Lung (tissue), 12 donors: Measurements from ENCODE around the gene ZNF219. TPM values are rescaled to one million over a fixed set of nuclear protein-coding genes. Genes with fewer than 3 reads are reported as not detected.

Experiments
- ATAC-seq: fragments of 200-7000 bp; cut with Tn5 transposase; one replicate; pipeline ENCODE4 v1.9.1; 2020; ENCODE audit warnings: moderate number of reproducible peaks; ENCODE audit not compliant: insufficient read depth, low FRiP score
- DNase-seq, 3 donors: peaks; one replicate each; pipeline ENCODE4 v3.0.0-alpha.2; 2013 to 2017
- H3K27ac ChIP-seq, 2 donors: one replicate each; pipeline ENCODE4 v1.5.1; 2013; ENCODE audit warnings: mild to moderate bottlenecking in 2 of 2, moderate library complexity in 2 of 2, control low read depth in 1 of 2, inconsistent platforms in 1 of 2, low read depth in 1 of 2, low read length in 1 of 2
- H3K27me3 ChIP-seq, 3 donors: one replicate each; pipeline ENCODE4 v1.5.1; 2013; ENCODE audit warnings: low read length in 2 of 3; ENCODE audit not compliant: control insufficient read depth in 3 of 3, insufficient read depth in 3 of 3
- H3K36me3 ChIP-seq, 4 donors: one replicate each; pipeline ENCODE4 v1.5.1; 2013; ENCODE audit warnings: low read length in 4 of 4, mild to moderate bottlenecking in 1 of 4, moderate library complexity in 1 of 4; ENCODE audit not compliant: control insufficient read depth in 4 of 4, insufficient read depth in 4 of 4
- H3K4me1 ChIP-seq, 5 donors: one replicate each; pipeline ENCODE4 v1.5.1; 2013; ENCODE audit warnings: low read length in 5 of 5, mild to moderate bottlenecking in 2 of 5, moderate library complexity in 1 of 5; ENCODE audit not compliant: control insufficient read depth in 5 of 5, insufficient read depth in 5 of 5
- H3K4me3 ChIP-seq: one replicate; pipeline ENCODE4 v1.5.1; 2013; ENCODE audit warnings: mild to moderate bottlenecking, control low read depth, moderate library complexity
- H3K9ac ChIP-seq, 2 donors: one replicate each; pipeline ENCODE4 v1.5.1; 2013; ENCODE audit warnings: low read length in 2 of 2, control low read depth in 1 of 2; ENCODE audit not compliant: insufficient read depth in 1 of 2
- H3K9me3 ChIP-seq, 4 donors: one replicate each; pipeline ENCODE4 v1.5.1; 2013; ENCODE audit warnings: low read length in 3 of 4, mild to moderate bottlenecking in 1 of 4, moderate library complexity in 1 of 4; ENCODE audit not compliant: control insufficient read depth in 4 of 4, insufficient read depth in 3 of 4
- CTCF ChIP-seq: IDR thresholded peaks from 2 replicates; pipeline ENCODE4 v1.5.1; 2012; ENCODE audit warnings: mild to moderate bottlenecking; ENCODE audit errors: control extremely low read depth, extremely low read depth
- WGBS, 2 donors: extraction: QIAGEN DNeasy Blood & Tissue Kit; methylation state at CpG; one replicate each; pipeline ENCODE4 v1.1.7; 2013; 5-methylcytosine and 5-hydroxymethylcytosine counted together
- polyA plus RNA-seq, 2 donors: library from polyadenylated mRNA; stranded (reverse); fragments of 200-250 nt; gene quantifications; one replicate each; pipeline ENCODE4 v1.2.1, GENCODE V29; 2013
- total RNA-seq, 2 donors: library from RNA; depleted of rRNA in 1 of 2; stranded (reverse); fragments of >200 nt in 1 of 2; gene quantifications; one replicate each; pipeline ENCODE4 v1.2.1, GENCODE V29; 2014 to 2021
- donor health status: control.
- donor health status: control.
- donor health status: Bipolar disorder and iron deficiency.
- donor health status: healthy.
- donor health status: DM: yes; HTN: yes; CAD: no.

Gene ZNF219
- total and polyA plus RNA-seq, 4 donors = 8.0 to 48.5 (median 30.0) TPM

- no peak overlapping the region for H3K9ac ChIP-seq
- WGBS, 2 donors = 91 to 95% methylated on average over 20 of the region's 20 CpGs
- no peak overlapping the region for H3K4me3 ChIP-seq
- ATAC-seq = no peak
- no peak for TF ChIP-seq CTCF
- H3K27ac ChIP-seq = no peak overlapping the region
- H3K27me3 ChIP-seq = no peaks in the 10 kb centered on the region
- no peaks in the 10 kb centered on the region for H3K36me3 ChIP-seq
- no peaks in the 10 kb centered on the region for H3K9me3 ChIP-seq
- H3K4me1 ChIP-seq = peaks cover 0 to 5% (median 0%) of the 10 kb centered on the region in 5 donors
- DNase-seq = no peak
These were observed 45.0 kb downstream of the ZNF219 start for GRCh38 chr14:21053184-21054122.

GRCh38 chr14:21050597-21050996 is 47.9 kb downstream of the ZNF219 start:
- ATAC-seq (no peak), DNase-seq (no peak)
- 51 to 64% methylated on average over 3 of the region's 3 CpGs for WGBS, 2 donors
- Histone ChIP-seq H3K36me3 (no peaks in the 10 kb centered on the region), H3K9me3 (no peaks in the 10 kb centered on the region), H3K4me3 (no peak overlapping the region), H3K4me1 (peaks cover 0 to 6% (median 0%) of the 10 kb centered on the region in 5 donors), H3K27me3 (no peaks in the 10 kb centered on the region), H3K27ac (no peak overlapping the region), H3K9ac (no peak overlapping the region)
- no peak for TF ChIP-seq CTCF

- Histone ChIP-seq H3K27me3 (no peaks in the 10 kb centered on the region), H3K4me3 (no peak overlapping the region), H3K9me3 (peaks cover 0 to 2% (median 0%) of the 10 kb centered on the region in 4 donors), H3K9ac (no peak overlapping the region), H3K36me3 (no peaks in the 10 kb centered on the region), H3K27ac (no peak overlapping the region), H3K4me1 (peaks cover 0 to 6% (median under 1%) of the 10 kb centered on the region in 5 donors)
- no peak for TF ChIP-seq CTCF
- WGBS, 2 donors = 80 to 84% methylated on average over 3 of the region's 3 CpGs
- DNase-seq (no peak), ATAC-seq (no peak)
These were observed 49.2 kb downstream of the ZNF219 start for GRCh38 chr14:21049271-21049673.
